Keratinocyte (primary cell): ENCODE measurements around the gene UNK. TPM values are rescaled to one million over a fixed set of nuclear protein-coding genes. Genes with fewer than 3 reads are reported as not detected.

Experiments used
- DNase-seq: peaks from one replicate; pipeline ENCODE4 v3.0.0-alpha.2; 2011; ENCODE audit warnings: low read depth, missing footprints, low spot score
- FAIRE-seq: peaks from 2 replicates; lab custom pipeline; 2011; peaks lifted over from hg19 to GRCh38; lab: Jason Lieb, UNC
- H2AFZ ChIP-seq: 2 replicates; pipeline ENCODE4 v1.6.0; 2012; ENCODE audit warnings: low read length, control low read depth, inconsistent platforms; ENCODE audit not compliant: control insufficient read depth
- H3K27ac ChIP-seq: 2 replicates; pipeline ENCODE4 v1.5.1; 2011; ENCODE audit warnings: low read length; ENCODE audit not compliant: control insufficient read depth, insufficient read depth
- H3K27me3 ChIP-seq: 3 replicates; pipeline ENCODE4 v1.6.0; 2011; ENCODE audit warnings: low read length; ENCODE audit not compliant: control insufficient read depth, insufficient read depth; ENCODE audit errors: extremely low read depth
- H3K36me3 ChIP-seq, 2 experiments: 2 replicates in 1 of 2; 3 replicates in 1 of 2; pipeline ENCODE4 v1.5.1; 2011; ENCODE audit warnings: low read length in 2 of 2, mild to moderate bottlenecking in 1 of 2; ENCODE audit not compliant: control insufficient read depth in 2 of 2, insufficient read depth in 2 of 2; ENCODE audit errors: extremely low read depth in 1 of 2
- H3K4me1 ChIP-seq: 3 replicates; pipeline ENCODE4 v1.5.1; 2011; ENCODE audit warnings: low read length; ENCODE audit not compliant: control insufficient read depth, insufficient read depth; ENCODE audit errors: extremely low read depth
- H3K4me2 ChIP-seq: 3 replicates; pipeline ENCODE4 v1.6.0; 2011; ENCODE audit warnings: low read depth, low read length; ENCODE audit not compliant: control insufficient read depth, insufficient read depth; ENCODE audit errors: extremely low read depth
- H3K4me3 ChIP-seq, 3 experiments: fragments of 200-600 bp in 1 of 3; sonication (generic) in 1 of 3; 2 replicates in 2 of 3; 3 replicates in 1 of 3; pipeline ENCODE4 v1.5.1; 2011 to 2016; ENCODE audit warnings: low read length in 3 of 3, mild to moderate bottlenecking in 3 of 3, control low read depth in 2 of 3, inconsistent platforms in 1 of 3, low read depth in 1 of 3, mixed read lengths in 1 of 3, mixed run types in 1 of 3, moderate library complexity in 1 of 3; ENCODE audit not compliant: control insufficient read depth in 2 of 3, insufficient read depth in 2 of 3; ENCODE audit errors: extremely low read depth in 1 of 3
- H3K79me2 ChIP-seq: 2 replicates; pipeline ENCODE4 v1.6.0; 2012; ENCODE audit warnings: low read length; ENCODE audit not compliant: control insufficient read depth, insufficient read depth
- H3K9ac ChIP-seq: 3 replicates; pipeline ENCODE4 v1.6.0; 2011; ENCODE audit warnings: low read length; ENCODE audit not compliant: control insufficient read depth, insufficient read depth; ENCODE audit errors: extremely low read depth
- H3K9me1 ChIP-seq: 3 replicates; pipeline ENCODE4 v1.6.0; 2011; ENCODE audit warnings: low read length; ENCODE audit not compliant: control insufficient read depth, insufficient read depth; ENCODE audit errors: extremely low read depth
- H3K9me3 ChIP-seq: 2 replicates; pipeline ENCODE4 v1.5.1; 2012; ENCODE audit warnings: low read depth, low read length; ENCODE audit not compliant: control insufficient read depth
- H4K20me1 ChIP-seq: 3 replicates; pipeline ENCODE4 v1.6.0; 2011; ENCODE audit warnings: low read length; ENCODE audit not compliant: control insufficient read depth, insufficient read depth; ENCODE audit errors: extremely low read depth
- CTCF ChIP-seq, 3 experiments: IDR thresholded peaks in 1 of 3; conservative IDR thresholded peaks in 1 of 3; optimal IDR thresholded peaks in 1 of 3; 2 replicates in 2 of 3; 3 replicates in 1 of 3; pipeline versions ENCODE3 to v1.5.1; 2011; ENCODE audit warnings: low read length in 3 of 3, mild to moderate bottlenecking in 3 of 3, moderate library complexity in 2 of 3, control low read depth in 1 of 3, inconsistent platforms in 1 of 3; ENCODE audit not compliant: insufficient read depth in 2 of 3; ENCODE audit errors: extremely low read depth in 1 of 3
- EZH2 ChIP-seq: IDR thresholded peaks from one replicate; pipeline ENCODE4 v1.6.1; 2012; ENCODE audit warnings: inconsistent platforms, mild to moderate bottlenecking, low read length, moderate library complexity
- dilution Hi-C: fragments of 300-500 bp; cut with MboI; formaldehyde crosslinking; loops from one replicate; pipeline ENCODE4 v1.7.0; 2020; ENCODE audit warnings: low sequenced_read_pairs; ENCODE audit not compliant: extremely low pct_ligation_motif_present
- polyA plus RNA-seq, 5 experiments: library from polyadenylated mRNA; depleted of rRNA in 3 of 5; stranded (reverse) in 3 of 5; stranded (forward) in 1 of 5; unstranded in 1 of 5; fragments of >200 nt; gene quantifications; 1 replicate in 1 of 5; 2 replicates in 3 of 5; 3 replicates in 1 of 5; pipeline versions ENCODE4 v1.2.1 to v1.2.3, GENCODE V29; 2011 to 2012; ENCODE audit warnings: missing spikeins in 2 of 5, low read depth in 1 of 5, low replicate concordance in 1 of 5

Gene UNK
- polyA plus RNA-seq, 1 donor (not counting 4 experiments of a cell fraction or from before 2014, with no cell fraction given): 13.0 TPM

GRCh38 chr17:75778861-75779249 is 5.8 kb upstream of the UNK start:
- Histone ChIP-seq H3K9me1 (no peaks in the 10 kb centered on the region), H4K20me1 (peaks cover 24% of the 10 kb centered on the region), H3K4me3 (peak overlapping the region; percentile 80 to 82 (median 81)), H2AFZ (no peak overlapping the region), H3K4me1 (peaks cover 24% of the 10 kb centered on the region), H3K79me2 (peaks cover 11% of the 10 kb centered on the region), H3K36me3 (peaks cover 4 to 13% of the 10 kb centered on the region in 2 experiments), H3K4me2 (peak overlapping the region; percentile 83), H3K9ac (peak overlapping the region; percentile 94), H3K27me3 (no peaks in the 10 kb centered on the region), H3K9me3 (no peaks in the 10 kb centered on the region), H3K27ac (peak overlapping the region; percentile 94)
- TF ChIP-seq CTCF (optimal IDR thresholded peaks at IDR 0.05 in 1 of 3, IDR thresholded peaks at IDR 0.05 in 1 of 3, conservative IDR thresholded peaks at IDR 0.05 in 1 of 3; ENCODE audit: extremely low read depth in 1 of 3, insufficient read depth in 2 of 3, low read length in 3 of 3) (peak; percentile 51 to 76 (median 62)), EZH2 (no peak)
- dilution Hi-C loops: no loop called here
- DNase-seq (no peak), FAIRE-seq (no peak)

- peak overlapping the region; percentile 94 for H3K9ac ChIP-seq
- no peak overlapping the region for H2AFZ ChIP-seq
- H3K4me3 ChIP-seq: peak overlapping the region; percentile 80 to 82 (median 81)
- peaks cover 24% of the 10 kb centered on the region for H4K20me1 ChIP-seq
- TF ChIP-seq CTCF (optimal IDR thresholded peaks at IDR 0.05 in 1 of 3, IDR thresholded peaks at IDR 0.05 in 1 of 3, conservative IDR thresholded peaks at IDR 0.05 in 1 of 3; ENCODE audit: extremely low read depth in 1 of 3, insufficient read depth in 2 of 3, low read length in 3 of 3) (no peak), EZH2 (no peak)
- FAIRE-seq: no peak
- dilution Hi-C loops: no loop called here
- H3K4me1 ChIP-seq: peaks cover 29% of the 10 kb centered on the region
- peak overlapping the region; percentile 94 for H3K27ac ChIP-seq
- no peaks in the 10 kb centered on the region for H3K27me3 ChIP-seq
- H3K9me1 ChIP-seq: no peaks in the 10 kb centered on the region
- H3K4me2 ChIP-seq: peak overlapping the region; percentile 58
- H3K36me3 ChIP-seq: peaks cover 4 to 13% of the 10 kb centered on the region in 2 experiments
- H3K9me3 ChIP-seq: no peaks in the 10 kb centered on the region
- peaks cover 11% of the 10 kb centered on the region for H3K79me2 ChIP-seq
- DNase-seq: peak; percentile 98
Measured at GRCh38 chr17:75779250-75779986, 5.2 kb upstream of the UNK start.
